ENCODE measurements around the gene CTNNA3.

CTNNA3 gene

DNA sequence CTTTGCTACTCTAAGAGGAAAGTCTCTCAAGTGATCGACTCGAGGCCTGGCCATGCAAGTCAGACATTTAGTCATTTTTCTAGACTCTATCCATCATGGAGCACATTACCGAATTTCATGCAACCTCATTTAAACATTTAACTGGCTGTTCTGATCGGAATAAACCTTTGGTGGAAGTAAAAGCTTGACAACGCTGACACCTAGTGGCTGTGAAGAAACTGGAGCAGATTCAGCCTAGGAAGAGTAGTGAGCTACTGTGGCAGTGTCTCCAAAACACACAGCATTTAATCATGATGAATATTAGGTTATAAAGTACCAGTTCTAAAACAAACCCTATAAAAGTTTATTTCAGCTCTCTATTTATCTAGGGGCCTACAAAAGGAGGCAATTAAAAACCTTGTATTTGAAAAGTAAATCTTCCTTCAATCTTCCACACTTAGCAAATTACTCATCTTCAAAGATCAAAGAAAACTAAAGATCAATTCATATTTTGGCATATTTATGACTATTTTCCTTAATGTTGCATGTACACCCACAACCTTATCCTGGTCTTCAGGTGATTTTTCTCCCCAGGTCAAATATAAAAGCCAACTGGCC is 175.0 kb downstream of the CTNNA3 start:
- DNase-seq = peak; percentile 36
- Histone ChIP-seq H3K4me3 (ENCODE audit: low read depth, low read length) (no peak overlapping the region), H3K36me3 (no peaks in the 10 kb centered on the region), H3K27me3 (0 out of 2 replicates have a peak, but pooled peaks cover 3% of the 10 kb centered on the region), H3K4me1 (no peaks in the 10 kb centered on the region), H3K9me3 (no peaks in the 10 kb centered on the region)
- TF ChIP-seq, protein P1, sequence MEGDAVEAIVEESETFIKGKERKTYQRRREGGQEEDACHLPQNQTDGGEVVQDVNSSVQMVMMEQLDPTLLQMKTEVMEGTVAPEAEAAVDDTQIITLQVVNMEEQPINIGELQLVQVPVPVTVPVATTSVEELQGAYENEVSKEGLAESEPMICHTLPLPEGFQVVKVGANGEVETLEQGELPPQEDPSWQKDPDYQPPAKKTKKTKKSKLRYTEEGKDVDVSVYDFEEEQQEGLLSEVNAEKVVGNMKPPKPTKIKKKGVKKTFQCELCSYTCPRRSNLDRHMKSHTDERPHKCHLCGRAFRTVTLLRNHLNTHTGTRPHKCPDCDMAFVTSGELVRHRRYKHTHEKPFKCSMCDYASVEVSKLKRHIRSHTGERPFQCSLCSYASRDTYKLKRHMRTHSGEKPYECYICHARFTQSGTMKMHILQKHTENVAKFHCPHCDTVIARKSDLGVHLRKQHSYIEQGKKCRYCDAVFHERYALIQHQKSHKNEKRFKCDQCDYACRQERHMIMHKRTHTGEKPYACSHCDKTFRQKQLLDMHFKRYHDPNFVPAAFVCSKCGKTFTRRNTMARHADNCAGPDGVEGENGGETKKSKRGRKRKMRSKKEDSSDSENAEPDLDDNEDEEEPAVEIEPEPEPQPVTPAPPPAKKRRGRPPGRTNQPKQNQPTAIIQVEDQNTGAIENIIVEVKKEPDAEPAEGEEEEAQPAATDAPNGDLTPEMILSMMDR (IDR thresholded peaks at IDR 0.05; ENCODE audit: low read depth, low read length) = peak; percentile 88

- no peaks in the 10 kb centered on the region for H3K4me1 ChIP-seq
- no peak for DNase-seq
- TF ChIP-seq, protein P1 (IDR thresholded peaks at IDR 0.05; ENCODE audit: low read depth, low read length) = no peak
These were observed 176.6 kb downstream of the CTNNA3 start for GRCh38 chr10:67519434-67519833.

GRCh38 chr10:67518756-67519155 is 177.2 kb downstream of the CTNNA3 start:
- Histone ChIP-seq H3K4me1 (no peaks in the 10 kb centered on the region), H3K4me3 (ENCODE audit: low read depth, low read length) (no peak overlapping the region), H3K36me3 (no peaks in the 10 kb centered on the region), H3K27me3 (0 out of 2 replicates have a peak, but pooled peaks cover 3% of the 10 kb centered on the region), H3K9me3 (no peaks in the 10 kb centered on the region)
- TF ChIP-seq, protein P1 (IDR thresholded peaks at IDR 0.05; ENCODE audit: low read depth, low read length) = no peak
- DNase-seq = no peak

More at GRCh38 chr10:67519434-67519833, 176.6 kb downstream of the CTNNA3 start:
- Histone ChIP-seq H3K9me3 (no peaks in the 10 kb centered on the region), H3K4me3 (ENCODE audit: low read depth, low read length) (no peak overlapping the region), H3K36me3 (no peaks in the 10 kb centered on the region), H3K27me3 (0 out of 2 replicates have a peak, but pooled peaks cover 3% of the 10 kb centered on the region)

- TF ChIP-seq, protein P1 (IDR thresholded peaks at IDR 0.05; ENCODE audit: low read depth, low read length) = no peak
- Histone ChIP-seq H3K4me1 (no peaks in the 10 kb centered on the region), H3K9me3 (no peaks in the 10 kb centered on the region), H3K27me3 (0 out of 2 replicates have a peak, but pooled peaks cover 3% of the 10 kb centered on the region), H3K36me3 (no peaks in the 10 kb centered on the region), H3K4me3 (ENCODE audit: low read depth, low read length) (no peak overlapping the region)
- DNase-seq = no peak
These were observed 178.0 kb downstream of the CTNNA3 start for GRCh38 chr10:67518043-67518442.

DNA sequence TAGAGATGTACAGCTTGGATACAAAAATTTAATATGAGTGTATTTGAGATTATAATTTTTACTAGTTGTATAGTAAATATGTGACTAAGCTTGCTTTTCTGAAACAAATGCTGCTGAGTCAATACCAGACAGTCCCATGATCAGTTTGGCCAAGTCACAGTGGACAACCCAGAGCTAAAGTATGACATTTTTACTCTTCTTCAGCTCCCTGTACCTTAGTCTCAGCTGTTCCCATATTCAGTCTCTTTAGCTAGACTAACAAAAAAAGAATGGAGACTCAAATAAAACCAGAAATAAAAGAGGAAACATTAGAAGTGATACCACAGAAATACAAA is 189.3 kb downstream of the CTNNA3 start:
- no peak for DNase-seq
- TF ChIP-seq, protein P1 (IDR thresholded peaks at IDR 0.05; ENCODE audit: low read depth, low read length) = no peak
- Histone ChIP-seq H3K27me3 (no peaks in the 10 kb centered on the region), H3K4me3 (ENCODE audit: low read depth, low read length) (no peak overlapping the region), H3K9me3 (no peaks in the 10 kb centered on the region), H3K36me3 (no peaks in the 10 kb centered on the region), H3K4me1 (no peaks in the 10 kb centered on the region)

- Histone ChIP-seq H3K36me3 (no peaks in the 10 kb centered on the region), H3K9me3 (no peaks in the 10 kb centered on the region), H3K27me3 (no peaks in the 10 kb centered on the region), H3K4me3 (ENCODE audit: low read depth, low read length) (no peak overlapping the region), H3K4me1 (no peaks in the 10 kb centered on the region)
- TF ChIP-seq, protein P1 (IDR thresholded peaks at IDR 0.05; ENCODE audit: low read depth, low read length) = no peak
- no peak for DNase-seq
These were observed 189.8 kb downstream of the CTNNA3 start for GRCh38 chr10:67506083-67506756.

All from BE2C (cell line).